HepG2 (cell line): Measurements from ENCODE around the gene OR2W1. TPM values are rescaled to one million over a fixed set of nuclear protein-coding genes. Genes with fewer than 3 reads are reported as not detected.

ENCODE experiments used
- BATF2 ChIP-seq: sonication (generic); formaldehyde crosslinking; IDR thresholded peaks from 2 replicates; pipeline ENCODE4 v1.8.0; 2022; ENCODE audit warnings: mild to moderate bottlenecking, missing genetic modification reagents, moderate library complexity
- CC2D1A ChIP-seq: sonication (generic); formaldehyde crosslinking; IDR thresholded peaks from 2 replicates; pipeline ENCODE4 v1.8.1; 2023; ENCODE audit warnings: mild to moderate bottlenecking, missing genetic modification reagents
- ELF3 ChIP-seq: IDR thresholded peaks from 2 replicates; pipeline ENCODE4 v1.6.1; 2016; ENCODE audit warnings: missing genetic modification reagents, missing compliant biosample characterization
- HOXA7 ChIP-seq: sonication (generic); formaldehyde crosslinking; IDR thresholded peaks from 2 replicates; pipeline ENCODE4 v1.8.1; 2022; ENCODE audit warnings: mild to moderate bottlenecking, missing genetic modification reagents, moderate library complexity
- MIER2 ChIP-seq: IDR thresholded peaks from 2 replicates; pipeline ENCODE4 v1.6.1; 2016; ENCODE audit warnings: missing biosample characterization, missing genetic modification reagents
- MXD1 ChIP-seq: sonication (generic); formaldehyde crosslinking; IDR thresholded peaks from 2 replicates; pipeline ENCODE4 v1.4.0; 2020; ENCODE audit warnings: mild to moderate bottlenecking, missing genetic modification reagents
- NBN ChIP-seq: fragments of 450-650 bp; conservative IDR thresholded peaks from 2 replicates; pipeline ENCODE4 v1.6.1; 2017
- NCOR1 ChIP-seq: fragments of 200-600 bp; sonication (generic); IDR thresholded peaks from 2 replicates; pipeline ENCODE4 v1.7.0; 2017; ENCODE audit warnings: antibody characterized with exemption, low read length, borderline replicate concordance
- NFIB ChIP-seq: sonication (generic); formaldehyde crosslinking; IDR thresholded peaks from 2 replicates; pipeline ENCODE4 v1.9.0; 2021; ENCODE audit warnings: missing genetic modification reagents, mild to moderate bottlenecking, borderline replicate concordance
- NFIC ChIP-seq: IDR thresholded peaks from 2 replicates; pipeline ENCODE4 v1.6.1; 2012; ENCODE audit warnings: mild to moderate bottlenecking, low read length, inconsistent platforms
- RAD51 ChIP-seq: fragments of 450-650 bp; IDR thresholded peaks from 2 replicates; pipeline ENCODE4 v1.6.1; 2016; ENCODE audit warnings: borderline replicate concordance
- REL ChIP-seq: sonication (generic); formaldehyde crosslinking; conservative IDR thresholded peaks from 2 replicates; pipeline ENCODE4 v1.8.0; 2022; ENCODE audit warnings: mild to moderate bottlenecking, missing genetic modification reagents, moderate library complexity
- REPIN1 ChIP-seq: sonication (generic); formaldehyde crosslinking; IDR thresholded peaks from 2 replicates; pipeline ENCODE4 v1.8.0; 2022; ENCODE audit warnings: missing genetic modification reagents, low read depth, mild to moderate bottlenecking, borderline replicate concordance
- SNAI1 ChIP-seq: sonication (generic); formaldehyde crosslinking; IDR thresholded peaks from 2 replicates; pipeline ENCODE4 v1.5.0; 2020; ENCODE audit warnings: mild to moderate bottlenecking, missing genetic modification reagents, borderline replicate concordance
- SRSF9 ChIP-seq: fragments of 200-400 bp; formaldehyde crosslinking; IDR thresholded peaks from 2 replicates; pipeline ENCODE4 v1.6.1; 2018; ENCODE audit warnings: borderline replicate concordance, mild to moderate bottlenecking, low read depth, low read length; ENCODE audit not compliant: insufficient read depth, poor library complexity, severe bottlenecking
- THYN1 ChIP-seq: sonication (generic); formaldehyde crosslinking; IDR thresholded peaks from 2 replicates; pipeline ENCODE4 v1.8.1; 2023; ENCODE audit warnings: low read depth, mild to moderate bottlenecking, moderate library complexity, missing genetic modification reagents, borderline replicate concordance
- ZC3H13 ChIP-seq: sonication (generic); formaldehyde crosslinking; IDR thresholded peaks from 2 replicates; pipeline ENCODE4 v1.8.1; 2023; ENCODE audit warnings: mild to moderate bottlenecking, missing genetic modification reagents, moderate library complexity
- ZNF138 ChIP-seq: sonication (generic); formaldehyde crosslinking; IDR thresholded peaks from 2 replicates; pipeline ENCODE4 v1.5.0; 2020; ENCODE audit warnings: mild to moderate bottlenecking, low read depth, missing genetic modification reagents
- ZNF205 ChIP-seq: IDR thresholded peaks from 2 replicates; pipeline ENCODE4 v1.6.1; 2018; ENCODE audit warnings: missing biosample characterization, missing genetic modification reagents
- ZNF317 ChIP-seq: sonication (generic); formaldehyde crosslinking; IDR thresholded peaks from 2 replicates; pipeline ENCODE4 v1.5.0; 2020; ENCODE audit warnings: mild to moderate bottlenecking, missing genetic modification reagents
- ZNF382 ChIP-seq: sonication (generic); formaldehyde crosslinking; IDR thresholded peaks from 2 replicates; pipeline ENCODE4 v1.5.0; 2020; ENCODE audit warnings: missing genetic modification reagents, mild to moderate bottlenecking, borderline replicate concordance
- ZNF503 ChIP-seq: sonication (generic); formaldehyde crosslinking; IDR thresholded peaks from 2 replicates; pipeline ENCODE4 v1.4.0; 2020; ENCODE audit warnings: missing genetic modification reagents
- ZNF639 ChIP-seq: conservative IDR thresholded peaks from 2 replicates; pipeline ENCODE4 v1.6.1; 2018; ENCODE audit warnings: missing genetic modification reagents
- ZNF773 ChIP-seq: sonication (generic); formaldehyde crosslinking; IDR thresholded peaks from 2 replicates; pipeline ENCODE4 v1.4.0; 2020; ENCODE audit warnings: missing genetic modification reagents, borderline replicate concordance
- polyA plus RNA-seq, 8 experiments: library from polyadenylated mRNA; depleted of rRNA in 3 of 8; stranded (reverse) in 7 of 8; unstranded in 1 of 8; fragments of >200 nt; fragmentation: Illumina TruSeq in 4 of 8; extraction: Trizol in 4 of 8; gene quantifications; 2 replicates each; pipeline versions ENCODE4 v1.2.1 to v1.2.3, GENCODE V29; 2011 to 2016; ENCODE audit warnings: low read depth in 4 of 8, missing spikeins in 1 of 8, mixed read lengths in 1 of 8; ENCODE audit not compliant: insufficient read depth in 1 of 8
- total RNA-seq, 5 experiments: library from RNA; depleted of rRNA; stranded (reverse); fragments of >200 nt; fragmentation: Illumina TruSeq; extraction: Trizol; gene quantifications; 2 replicates each; pipeline ENCODE4 v1.2.3, GENCODE V29; 2016; ENCODE audit warnings: low read depth in 1 of 5

The OR2W1 gene
- total and polyA plus RNA-seq, 2 of the 13 experiments (the other 11 are each of a cell fraction or from before 2014, with no cell fraction given) = not detected

- TF ChIP-seq ZNF503 (CRISPR knock-in tag) = no peak
- 0 out of 2 replicates have a peak, but pooled peaks have one; percentile 24 for TF ChIP-seq THYN1
- TF ChIP-seq ZNF205 (CRISPR knock-in tag) = no peak; the same call in 1 of the 2 replicates
- TF ChIP-seq NCOR1 = no peak
- TF ChIP-seq REPIN1 (CRISPR knock-in tag) = peak; percentile 19; the same call in 1 of the 2 replicates
- TF ChIP-seq MXD1 = peak; percentile 71
- peak; percentile 49 for TF ChIP-seq ELF3
- no peak for TF ChIP-seq SRSF9
- no peak for TF ChIP-seq ZNF382 (CRISPR knock-in tag)
- TF ChIP-seq RAD51 = no peak
- TF ChIP-seq ZC3H13 (CRISPR knock-in tag) = no peak
- TF ChIP-seq NBN = no peak
- no peak for TF ChIP-seq ZNF639 (CRISPR knock-in tag)
- 0 out of 2 replicates have a peak, but pooled peaks have one; percentile 61 for TF ChIP-seq ZNF138 (CRISPR knock-in tag)
- peak; percentile 38; the same call in 1 of the 2 replicates for TF ChIP-seq ZNF773 (CRISPR knock-in tag)
- peak; percentile 46; the same call in 1 of the 2 replicates for TF ChIP-seq MIER2 (CRISPR knock-in tag)
- TF ChIP-seq ZNF317 (CRISPR knock-in tag) = peak; percentile 28; the same call in 1 of the 2 replicates
- no peak for TF ChIP-seq NFIC
- no peak for TF ChIP-seq BATF2
- peak; percentile 6; the same call in 1 of the 2 replicates for TF ChIP-seq CC2D1A (CRISPR knock-in tag)
- no peak for TF ChIP-seq NFIB (CRISPR knock-in tag)
- TF ChIP-seq REL (CRISPR knock-in tag) = no peak
- TF ChIP-seq SNAI1 (CRISPR knock-in tag) = 0 out of 2 replicates have a peak, but pooled peaks have one; percentile 36
- no peak for TF ChIP-seq HOXA7 (CRISPR knock-in tag)
Measured at GRCh38 chr6:29016559-29017427, 28.2 kb downstream of the OR2W1 start (continued).
